ENCODE data around the gene MOSMO.
"Not testable (repeated sequence)": the region's sequence is repeated elsewhere in the genome, so short reads cannot be mapped to it uniquely, and the experiment has no call there.

The MOSMO gene

DNA sequence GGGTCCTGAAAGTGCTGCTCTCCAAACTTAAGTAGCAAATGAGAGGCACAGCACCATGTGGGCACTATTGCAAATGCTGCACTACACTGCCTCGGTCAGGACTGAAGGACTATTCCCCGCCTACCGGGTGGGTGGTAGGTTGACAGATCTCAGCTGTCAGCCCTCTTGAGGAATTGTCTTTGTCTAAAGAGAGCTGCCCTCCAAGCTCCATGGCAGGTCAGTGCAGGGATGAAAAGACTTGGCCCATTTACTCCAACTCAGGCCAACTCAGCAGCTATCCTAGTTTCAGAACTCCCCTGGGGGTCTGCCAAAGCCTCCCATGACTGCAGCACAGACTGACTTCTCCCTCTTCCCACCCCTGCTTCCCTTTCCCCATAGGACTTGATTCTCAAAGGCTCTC is 3.6 kb upstream of the MOSMO start:
- DNase-seq: no peak

DNA sequence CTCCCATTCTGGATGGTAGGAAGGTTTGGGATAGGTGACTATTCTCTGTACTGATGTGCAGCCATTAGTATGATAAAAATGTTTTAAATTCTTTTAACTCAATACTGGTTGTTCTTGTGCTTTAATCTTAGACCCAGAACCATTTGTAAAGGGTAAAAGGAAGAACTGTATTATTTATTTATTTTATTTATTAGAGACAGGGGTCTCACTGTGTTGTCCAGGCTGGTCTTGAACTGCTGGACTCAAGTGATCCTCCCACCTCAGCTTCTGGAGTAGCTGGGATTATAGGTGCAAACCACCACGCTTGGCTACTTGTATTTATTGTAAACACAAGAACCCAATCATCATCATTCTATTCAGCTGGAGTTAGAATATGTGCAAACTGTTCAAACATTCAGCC is 2.2 kb upstream of the MOSMO start:
- DNase-seq: no peak

DNA sequence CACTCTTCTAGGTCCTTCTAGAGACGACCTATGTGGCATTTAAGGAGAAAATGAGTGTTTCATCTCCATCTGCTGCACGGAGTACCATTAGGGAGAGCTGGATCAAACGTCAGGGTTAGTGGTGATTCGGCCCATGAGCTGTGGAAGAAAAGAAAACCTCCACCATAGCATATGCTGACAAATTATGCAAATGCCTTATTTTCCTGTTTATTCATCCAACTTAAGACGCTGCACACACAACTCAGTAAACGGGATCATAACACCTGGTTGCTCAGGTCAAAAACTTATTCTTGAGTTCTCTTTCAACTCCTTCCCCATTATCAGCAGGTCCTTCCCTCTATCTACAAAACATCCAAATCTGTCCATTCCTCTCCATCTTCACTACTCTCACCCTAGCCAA is 1.3 kb upstream of the MOSMO start:
- DNase-seq: no peak

DNA sequence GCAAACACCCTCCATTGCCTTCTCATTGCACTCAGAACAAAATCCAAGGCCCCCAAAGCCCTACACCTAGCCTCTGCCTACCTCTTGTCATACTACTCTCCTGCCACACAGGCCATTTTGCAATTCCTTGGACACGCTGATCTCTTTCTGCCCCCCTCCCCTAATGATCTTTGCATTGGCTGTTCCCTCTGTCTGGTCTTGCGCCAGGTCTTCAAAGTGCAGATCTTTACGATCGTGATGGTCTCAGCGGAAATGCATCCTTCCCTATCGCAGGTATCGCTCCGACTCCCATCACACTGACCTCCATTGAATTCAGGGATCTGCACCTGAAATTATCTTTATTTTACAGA is 777 bp upstream of the MOSMO start:
- no peak for DNase-seq

DNA sequence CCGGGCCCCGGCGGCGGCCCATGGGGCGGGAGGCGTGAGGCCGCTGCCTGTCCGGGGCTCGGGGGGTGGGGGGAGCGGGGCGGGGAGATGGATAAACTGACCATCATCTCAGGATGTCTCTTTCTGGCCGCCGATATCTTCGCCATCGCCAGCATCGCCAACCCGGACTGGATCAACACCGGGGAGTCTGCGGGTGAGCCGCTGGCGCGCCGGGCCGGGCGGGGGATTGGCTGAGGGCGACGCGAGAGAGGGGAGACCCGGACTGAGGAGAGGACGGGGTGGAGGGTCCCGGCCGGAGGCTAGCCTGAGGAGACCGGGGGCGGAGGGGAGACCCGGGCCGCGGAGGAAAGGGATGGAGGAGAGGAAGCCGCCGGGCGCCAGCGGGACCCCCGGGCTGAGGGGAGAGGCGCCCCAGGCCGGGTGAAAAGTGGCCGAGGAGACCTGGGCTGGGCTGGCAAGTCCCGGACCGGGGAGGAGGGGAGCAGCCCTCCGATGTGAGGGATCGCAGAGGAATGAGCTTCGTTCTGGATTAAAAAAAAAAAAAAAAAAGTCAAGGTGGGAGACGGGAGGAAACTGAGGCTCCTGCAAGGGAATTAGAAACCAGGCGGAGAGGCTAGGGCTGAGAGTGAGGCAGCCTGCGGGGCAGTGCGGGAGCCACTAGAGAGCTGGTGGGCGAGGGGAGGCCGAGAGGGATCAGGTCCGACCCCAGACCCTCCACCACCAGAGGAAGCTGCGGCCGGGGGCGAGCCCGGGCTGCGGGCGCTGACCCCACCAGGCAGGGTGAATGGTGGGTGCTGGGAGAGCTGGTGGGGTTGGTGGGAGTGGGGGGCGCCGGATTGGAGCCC is 526 bp downstream of the MOSMO start:
- no peak for DNase-seq

DNA sequence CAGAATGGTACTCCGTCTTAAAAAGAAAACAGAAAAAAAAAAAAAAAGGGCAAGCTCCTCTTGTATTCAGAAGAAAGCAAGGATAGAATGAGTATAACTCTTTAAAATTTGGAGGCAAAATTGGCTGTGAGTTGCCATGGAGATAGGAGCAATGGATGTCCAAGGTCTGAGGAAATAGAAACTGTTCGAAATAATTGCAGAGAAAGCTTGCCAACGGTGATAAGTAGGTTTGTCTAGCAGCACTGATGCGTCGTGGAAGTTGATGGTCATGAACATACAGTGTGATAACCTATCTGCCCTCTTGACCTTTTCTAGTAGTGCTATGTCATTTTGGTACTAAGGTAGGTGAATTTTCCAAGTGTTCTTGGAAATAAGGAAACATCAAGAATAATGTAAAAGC is 3.0 kb downstream of the MOSMO start:
- no peak for DNase-seq

DNA sequence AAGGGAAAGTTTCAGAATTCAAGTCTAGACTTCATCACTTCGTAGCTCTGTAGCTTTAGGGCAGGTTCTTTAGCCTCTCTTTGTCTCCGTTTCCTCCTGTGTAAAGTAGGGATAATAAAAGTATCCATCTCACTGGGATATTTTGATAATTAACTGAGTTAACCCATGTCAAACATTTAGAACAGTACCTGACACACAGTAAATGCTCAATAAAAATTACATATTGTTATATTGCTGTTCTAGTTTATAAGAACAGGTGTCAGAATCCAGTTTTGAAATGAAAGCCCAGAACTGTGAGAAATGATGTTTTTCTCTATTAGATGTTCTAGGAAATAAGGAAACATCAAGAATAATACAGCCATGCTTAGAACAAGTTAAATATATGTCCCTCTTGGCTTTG is 4.3 kb downstream of the MOSMO start:
- no peak for DNase-seq

DNA sequence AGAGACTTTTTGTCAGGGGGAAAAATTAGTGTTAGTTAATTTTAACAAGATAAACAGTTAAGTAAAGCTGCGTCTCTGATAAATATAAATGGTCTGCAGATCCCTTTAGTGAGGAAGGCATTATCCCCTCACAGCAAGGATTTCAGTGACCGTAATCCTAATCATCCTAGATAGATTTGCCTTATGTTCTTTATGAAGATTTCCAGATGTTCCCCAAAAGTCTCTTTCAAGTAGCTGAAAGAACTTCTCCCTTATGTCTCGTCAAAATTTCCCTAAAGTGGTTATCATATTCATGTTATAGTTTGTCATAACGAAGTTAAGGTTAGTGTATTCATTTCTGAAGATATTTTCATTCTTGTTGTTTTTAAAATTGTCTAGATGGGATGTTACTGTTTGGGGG is 5.6 kb downstream of the MOSMO start:
- DNase-seq: no peak

DNA sequence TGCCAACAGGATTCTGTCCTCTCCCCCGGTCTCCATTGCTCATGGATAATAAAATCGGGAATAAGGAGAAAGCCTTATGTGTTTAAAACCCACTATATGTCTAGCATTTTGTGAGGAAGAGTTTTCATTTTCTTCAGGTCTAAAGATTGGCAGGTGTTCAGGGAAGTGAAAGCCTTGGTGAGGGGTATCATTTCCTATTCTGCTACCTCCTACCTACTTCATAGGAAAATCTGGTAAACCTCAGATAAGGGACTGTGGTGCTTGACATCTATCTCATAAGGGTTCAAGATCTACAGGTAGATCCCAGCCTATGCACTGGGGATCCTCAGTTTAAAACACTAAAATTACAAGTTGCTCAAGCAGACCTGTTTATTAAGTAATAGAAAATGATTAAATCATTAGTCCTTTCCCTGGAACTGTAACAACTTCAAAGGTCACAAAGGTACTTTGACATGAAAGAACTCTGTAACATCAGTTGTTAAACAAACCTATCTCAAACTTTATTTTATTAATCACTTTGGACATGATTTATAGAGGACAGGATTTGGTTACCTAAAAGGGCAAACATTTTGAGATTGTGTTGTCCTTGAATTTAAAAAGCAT is 6.5 kb downstream of the MOSMO start:
- no peak for DNase-seq

DNA sequence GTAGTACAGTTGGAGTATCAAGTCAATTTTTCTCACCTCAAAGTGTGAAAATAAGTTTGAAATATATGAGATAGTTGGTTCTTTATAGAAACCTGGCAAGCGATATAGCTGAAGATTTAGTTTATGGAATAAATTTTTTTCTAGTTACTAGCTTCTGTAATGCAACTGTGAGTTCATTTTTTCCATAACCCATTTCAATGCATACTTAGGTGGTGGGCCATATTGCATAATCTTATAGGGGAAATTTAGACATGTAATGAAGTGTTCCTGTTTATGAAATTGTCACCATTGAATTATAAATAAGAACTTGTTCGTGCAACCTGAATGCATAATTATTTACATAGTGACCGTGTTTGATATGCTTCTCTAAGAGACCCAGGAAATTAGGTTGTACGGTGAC is 9.0 kb downstream of the MOSMO start:
- DNase-seq: no peak

DNA sequence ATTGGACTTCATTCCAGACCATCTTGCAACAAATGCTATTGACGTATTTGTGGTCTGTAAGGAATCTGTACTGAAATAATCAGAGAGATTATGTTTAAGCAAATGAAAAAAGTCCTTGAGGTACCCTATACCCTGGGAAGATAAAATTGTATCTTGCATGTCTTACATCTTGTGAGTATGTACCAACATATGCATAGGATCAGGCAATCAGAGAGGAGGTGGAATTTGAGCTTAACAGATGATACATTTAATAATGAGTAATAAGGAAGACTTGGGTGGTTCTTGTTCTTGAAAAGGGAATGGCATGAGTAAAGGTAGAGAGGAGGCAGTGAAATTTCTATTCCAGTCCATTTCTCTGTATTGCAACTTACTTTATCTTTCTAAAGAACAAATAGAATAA is 10.6 kb downstream of the MOSMO start:
- no peak for DNase-seq

DNA sequence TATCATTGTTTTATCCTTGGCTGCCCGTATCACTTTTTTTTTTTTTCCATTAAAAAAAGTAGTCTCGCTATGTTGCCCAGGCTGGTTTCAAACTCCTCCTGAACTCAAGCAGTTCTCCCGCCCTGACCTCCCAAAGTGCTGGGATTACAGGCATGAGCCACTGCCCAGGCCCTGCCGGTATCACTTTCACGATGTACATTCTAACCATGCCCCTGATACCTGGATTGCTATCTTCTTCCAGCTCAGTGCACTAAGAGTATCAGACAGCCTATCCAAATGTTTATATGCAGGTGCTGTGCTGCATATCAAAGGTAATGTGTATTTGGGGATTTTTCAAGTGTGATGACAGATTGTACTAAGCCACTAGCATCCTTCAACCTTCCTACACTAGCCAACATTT is 14.2 kb downstream of the MOSMO start:
- no peak for DNase-seq

DNA sequence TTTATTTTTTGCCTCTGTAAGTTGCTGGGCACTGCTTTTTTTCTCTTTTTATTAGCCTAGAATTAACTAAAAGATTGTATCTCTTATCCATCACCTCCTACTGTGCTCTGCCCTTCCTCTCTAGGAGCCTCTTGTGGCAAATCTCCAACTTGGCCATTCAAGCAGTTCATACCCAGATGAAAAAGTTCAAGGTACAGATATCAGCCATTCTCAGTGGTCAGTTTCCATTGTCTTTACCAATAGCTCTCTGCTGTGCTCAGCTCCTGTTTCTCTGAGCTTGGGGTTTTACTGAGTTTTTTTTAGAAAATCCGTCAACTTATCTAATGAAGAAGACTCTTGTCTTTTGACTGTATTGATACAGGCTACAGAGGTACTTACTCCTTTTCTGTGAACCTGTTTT is 15.6 kb downstream of the MOSMO start:
- no peak for DNase-seq

DNA sequence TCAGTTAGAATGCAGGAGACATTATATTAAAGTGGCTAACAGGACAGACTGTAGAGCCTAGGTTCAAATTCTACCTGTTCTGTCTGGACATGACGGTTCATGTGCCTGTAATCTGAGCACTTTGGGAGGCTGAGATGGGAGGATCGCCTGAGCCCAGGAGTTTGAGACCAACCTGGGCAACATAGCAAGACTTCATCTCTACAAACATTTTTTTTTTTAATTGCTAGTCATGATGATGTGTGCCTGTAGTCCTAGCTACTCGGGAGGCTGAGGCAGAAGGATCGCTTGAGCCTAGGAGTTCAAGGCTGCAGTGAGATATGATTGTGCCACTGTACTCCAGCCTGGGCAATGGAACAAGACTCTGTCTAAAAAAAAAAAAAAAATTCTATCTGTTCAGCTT is 16.9 kb downstream of the MOSMO start:
- DNase-seq: not testable (repeated sequence)

DNA sequence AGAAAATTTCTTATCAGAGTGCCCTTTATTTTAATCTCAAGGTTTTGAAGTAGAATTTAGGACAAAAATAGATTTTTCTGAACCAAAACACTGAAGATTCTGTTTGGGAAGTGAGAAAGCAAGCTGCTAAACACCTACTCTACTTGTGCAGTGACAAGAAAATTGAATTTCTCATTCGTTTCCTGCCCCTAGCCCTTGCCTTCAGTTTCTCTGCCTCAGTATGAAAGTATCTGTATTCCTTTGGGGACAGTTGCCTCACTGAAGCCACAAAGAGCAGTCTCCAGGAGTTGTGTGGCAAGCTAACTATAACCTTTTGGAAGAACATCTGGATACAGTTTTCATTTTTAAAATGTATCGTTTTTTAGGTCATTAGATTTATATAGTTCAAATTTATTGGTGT is 19.7 kb downstream of the MOSMO start:
- no peak for DNase-seq

DNA sequence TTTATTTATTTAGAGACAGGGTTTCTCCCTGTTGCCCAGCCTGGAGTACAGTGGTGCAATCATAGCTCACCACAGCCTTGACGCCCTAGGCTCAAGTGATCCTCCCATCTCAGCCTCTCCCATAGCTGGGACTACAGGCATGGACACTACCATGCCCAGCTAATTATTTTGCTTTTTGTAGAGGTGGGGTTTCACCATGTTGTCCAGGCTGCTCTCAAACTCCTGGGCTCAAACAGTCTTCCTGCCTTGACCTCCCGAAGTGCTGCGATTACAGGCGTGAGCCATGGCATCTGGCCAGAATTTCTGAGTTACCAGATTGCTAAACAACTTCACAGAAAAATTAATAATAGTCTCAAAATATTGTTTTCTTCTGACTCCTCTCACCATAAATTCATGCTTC is 21.7 kb downstream of the MOSMO start:
- no peak for DNase-seq

DNA sequence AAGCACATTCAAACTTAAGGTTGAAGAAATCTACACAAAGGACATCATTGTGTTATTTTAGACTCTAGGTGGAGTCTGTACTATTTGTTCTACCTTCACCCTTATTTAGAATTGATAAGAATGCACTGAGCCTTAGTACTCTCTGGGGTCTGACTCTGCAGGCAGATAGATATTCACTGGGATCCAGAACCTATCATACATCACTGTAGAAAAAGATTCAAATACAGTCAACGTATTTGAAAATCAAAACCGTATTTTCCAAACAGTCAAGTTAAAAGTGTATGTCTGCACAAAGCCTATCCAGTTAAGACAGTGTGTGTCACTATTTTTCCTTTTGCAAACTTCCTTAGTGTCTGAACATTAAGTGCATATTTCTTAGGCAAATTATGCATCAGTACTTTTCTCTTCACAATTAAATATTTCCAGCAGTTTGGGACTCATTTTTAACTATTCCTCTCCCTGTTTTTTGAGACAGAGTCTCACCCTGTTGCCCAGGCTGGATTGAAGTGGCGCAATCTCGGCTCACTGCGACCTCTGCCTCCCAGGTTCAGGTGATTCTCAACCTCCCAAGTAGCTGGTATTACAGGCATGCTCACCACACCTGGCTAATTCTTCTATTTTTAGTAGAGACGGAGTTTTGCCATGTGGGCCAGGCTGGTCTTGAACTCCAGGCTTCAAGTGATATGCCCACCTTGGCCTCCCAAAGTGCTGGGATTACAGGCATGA is 22.3 kb downstream of the MOSMO start:
- DNase-seq: no peak

DNA sequence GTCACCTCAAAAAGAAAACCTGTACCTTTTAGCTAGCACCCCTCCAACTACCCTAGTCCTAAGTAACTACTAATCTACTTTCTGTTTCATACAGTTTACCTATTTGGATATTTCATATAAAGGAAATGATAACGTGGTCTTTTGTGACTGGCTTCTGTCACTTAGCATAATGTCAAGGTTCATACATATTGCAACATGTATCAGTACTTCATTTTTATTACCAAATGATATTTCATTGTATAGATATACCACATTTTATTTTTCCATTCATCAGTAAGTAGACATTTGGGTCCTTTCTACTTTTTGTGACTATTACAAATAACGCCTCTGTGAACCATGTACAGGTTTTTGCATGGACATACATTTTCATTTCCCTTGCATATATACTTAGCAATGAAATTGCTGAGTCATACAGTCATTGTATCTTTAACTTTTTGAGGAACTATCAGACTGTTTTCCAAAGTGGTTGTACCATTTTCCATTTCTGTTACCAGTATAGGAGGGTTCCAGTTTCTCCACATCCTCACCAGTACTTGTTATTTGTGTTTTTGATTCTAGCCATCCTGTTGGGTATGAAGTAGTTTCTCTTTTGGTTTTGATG is 23.7 kb downstream of the MOSMO start:
- DNase-seq: no peak

DNA sequence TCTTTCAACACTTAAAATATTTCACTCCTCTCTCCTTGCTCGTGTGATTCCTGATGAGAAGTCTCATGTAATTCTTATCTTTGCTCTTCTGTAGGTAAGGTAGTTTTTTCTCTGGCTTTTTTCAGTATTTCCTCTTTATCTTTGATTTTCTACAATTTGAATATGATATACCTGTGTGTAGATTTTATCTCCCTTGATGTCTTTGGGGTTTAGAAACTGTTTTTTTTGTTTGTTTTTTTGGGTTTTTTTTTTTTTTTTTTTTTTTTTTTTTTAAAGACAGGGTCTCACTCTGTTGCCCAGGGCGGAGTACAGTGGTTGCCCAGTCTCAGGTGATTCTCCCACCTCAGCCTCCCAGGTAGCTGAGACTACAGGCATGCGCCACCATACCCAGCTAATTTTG is 26.6 kb downstream of the MOSMO start:
- DNase-seq: no peak

DNA sequence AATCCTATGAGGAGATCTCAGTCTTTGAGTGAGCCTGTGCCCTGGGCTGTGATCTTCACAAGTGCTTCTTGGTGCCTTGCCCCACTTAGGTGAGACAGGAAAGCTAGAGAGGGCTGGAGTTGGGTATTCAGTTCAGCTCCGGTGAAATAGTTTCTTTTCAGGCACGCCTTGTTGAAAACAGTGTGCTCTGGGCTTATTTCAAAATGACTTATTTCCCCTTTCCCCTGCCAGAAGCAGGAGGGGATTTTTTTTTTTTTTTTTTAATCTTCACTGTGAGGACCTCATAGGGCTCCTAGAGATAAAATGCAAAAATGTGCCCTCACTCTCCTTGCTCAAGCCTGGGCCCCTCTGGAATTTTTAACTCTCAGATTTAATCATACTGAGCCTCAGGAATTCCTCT is 27.2 kb downstream of the MOSMO start:
- DNase-seq: no peak

DNA sequence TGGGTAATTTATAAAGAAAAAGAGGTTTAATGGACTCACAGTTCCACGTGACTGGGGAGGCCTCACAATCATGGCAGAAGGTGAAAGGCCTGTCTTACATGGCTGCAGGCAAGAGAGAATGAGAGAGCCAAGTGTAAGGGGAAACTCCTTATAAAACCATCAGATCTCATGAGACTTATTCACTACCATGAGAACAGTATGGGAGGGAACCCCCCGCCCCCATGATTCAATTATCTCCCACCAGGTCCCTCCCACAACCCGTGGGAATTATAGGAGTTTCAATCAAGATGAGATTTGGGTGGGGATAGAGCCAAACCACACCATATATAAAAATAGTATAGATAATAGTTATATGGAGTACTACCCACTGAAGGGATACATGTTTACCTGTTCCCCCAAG is 36.0 kb downstream of the MOSMO start:
- not testable (repeated sequence) for DNase-seq

DNA sequence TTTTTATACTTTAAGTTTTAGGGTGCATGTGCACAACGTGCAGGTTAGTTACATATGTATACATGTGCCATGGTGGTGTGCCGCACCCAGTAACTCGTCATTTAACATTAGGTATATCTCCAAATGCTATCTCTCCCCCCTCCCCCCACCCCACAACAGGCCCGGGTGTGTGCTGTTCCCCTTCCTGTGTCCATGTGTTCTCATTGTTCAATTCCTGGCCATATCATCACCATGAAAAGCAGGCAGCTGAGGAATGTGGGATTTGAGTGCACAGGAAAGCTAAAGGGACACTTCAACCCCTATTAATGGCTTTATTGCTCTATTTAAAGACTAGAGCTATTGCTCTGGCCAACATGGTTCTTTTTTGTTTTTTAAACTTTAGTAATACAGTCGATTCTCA is 38.0 kb downstream of the MOSMO start:
- not testable (repeated sequence) for DNase-seq

DNA sequence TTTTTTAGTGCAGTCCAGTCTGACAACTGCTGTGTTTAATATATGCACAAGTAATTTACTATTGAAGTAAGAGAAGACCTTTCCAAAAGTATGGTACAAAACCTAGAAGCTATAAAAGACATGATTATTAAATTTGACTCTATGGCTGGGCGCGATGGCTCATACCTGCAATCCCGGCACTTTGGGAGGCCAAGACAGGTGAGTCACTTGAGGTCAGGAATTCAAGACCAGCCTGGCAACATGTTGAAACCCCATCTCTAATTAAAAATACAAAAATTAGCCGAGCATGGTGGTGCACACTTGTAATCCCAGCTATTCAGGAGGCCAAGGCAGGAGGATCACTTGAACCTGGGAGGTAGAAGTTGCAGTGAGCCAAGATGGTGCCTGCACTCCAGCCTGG is 43.1 kb downstream of the MOSMO start:
- no peak for DNase-seq

DNA sequence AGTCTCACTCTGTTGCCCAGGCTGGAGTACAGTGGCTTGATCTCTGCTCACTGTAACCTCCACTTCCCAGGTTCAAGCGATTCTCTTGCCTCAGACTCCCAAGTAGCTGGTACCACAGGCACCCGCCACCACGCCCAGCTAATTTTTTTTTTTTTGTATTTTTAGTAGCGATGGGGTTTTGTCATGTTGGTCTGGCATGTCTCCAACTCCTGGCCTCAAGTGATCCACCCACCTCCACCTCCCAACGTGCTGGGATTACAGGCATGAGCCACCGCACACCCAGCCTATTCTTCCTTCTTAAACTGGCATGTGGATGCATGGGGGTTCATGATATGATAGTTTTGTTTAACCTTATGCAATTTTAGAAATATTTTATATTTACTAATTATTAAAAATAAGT is 45.1 kb downstream of the MOSMO start:
- DNase-seq: no peak
